ENCODE measurements around the gene SLC22A4.

The SLC22A4 gene

DNA sequence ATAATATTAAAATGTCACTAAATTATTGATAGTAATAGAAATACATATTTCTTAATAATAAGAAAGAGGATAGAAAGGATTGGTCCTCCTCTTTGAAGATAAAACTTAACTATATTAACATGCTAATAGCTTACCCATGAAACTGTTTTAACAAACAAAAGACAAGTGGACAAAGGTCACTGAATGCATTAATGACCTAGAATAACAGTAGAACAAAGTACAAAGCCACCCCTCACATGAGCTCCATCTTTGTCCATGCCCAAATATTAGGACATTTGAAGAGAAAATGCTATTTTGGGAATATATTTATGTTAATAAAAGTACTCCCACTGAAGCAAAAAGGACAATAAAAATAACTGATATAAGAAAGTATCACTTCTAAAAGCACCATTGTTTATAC lies 41.2 kb downstream of the SLC22A4 start:
- TF ChIP-seq, protein P1, sequence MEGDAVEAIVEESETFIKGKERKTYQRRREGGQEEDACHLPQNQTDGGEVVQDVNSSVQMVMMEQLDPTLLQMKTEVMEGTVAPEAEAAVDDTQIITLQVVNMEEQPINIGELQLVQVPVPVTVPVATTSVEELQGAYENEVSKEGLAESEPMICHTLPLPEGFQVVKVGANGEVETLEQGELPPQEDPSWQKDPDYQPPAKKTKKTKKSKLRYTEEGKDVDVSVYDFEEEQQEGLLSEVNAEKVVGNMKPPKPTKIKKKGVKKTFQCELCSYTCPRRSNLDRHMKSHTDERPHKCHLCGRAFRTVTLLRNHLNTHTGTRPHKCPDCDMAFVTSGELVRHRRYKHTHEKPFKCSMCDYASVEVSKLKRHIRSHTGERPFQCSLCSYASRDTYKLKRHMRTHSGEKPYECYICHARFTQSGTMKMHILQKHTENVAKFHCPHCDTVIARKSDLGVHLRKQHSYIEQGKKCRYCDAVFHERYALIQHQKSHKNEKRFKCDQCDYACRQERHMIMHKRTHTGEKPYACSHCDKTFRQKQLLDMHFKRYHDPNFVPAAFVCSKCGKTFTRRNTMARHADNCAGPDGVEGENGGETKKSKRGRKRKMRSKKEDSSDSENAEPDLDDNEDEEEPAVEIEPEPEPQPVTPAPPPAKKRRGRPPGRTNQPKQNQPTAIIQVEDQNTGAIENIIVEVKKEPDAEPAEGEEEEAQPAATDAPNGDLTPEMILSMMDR (conservative IDR thresholded peaks at IDR 0.05; ENCODE audit: low read length) = no peak
- DNase-seq (ENCODE audit: low read depth) = no peak
- no peak overlapping the region for H3K4me3 ChIP-seq (ENCODE audit: low read length)

DNA sequence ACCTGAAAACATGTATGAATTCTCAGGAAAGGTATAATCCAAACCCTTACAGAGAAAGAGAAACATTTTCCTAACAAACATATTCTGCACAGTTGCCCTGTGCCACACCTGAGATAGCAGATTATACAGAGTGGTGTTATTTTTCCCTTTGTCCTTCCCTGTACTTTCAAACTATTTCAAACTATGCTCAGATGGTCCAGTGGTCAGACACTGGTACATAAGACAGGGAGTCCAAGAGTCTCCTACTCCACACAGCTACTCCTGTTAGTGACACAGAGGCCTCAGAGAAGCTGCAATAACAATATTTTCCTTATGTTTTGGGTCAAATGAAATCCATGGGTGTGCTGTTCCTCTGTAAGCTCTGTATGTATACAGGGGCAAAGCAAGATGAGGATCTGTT lies 45.3 kb downstream of the SLC22A4 start:
- TF ChIP-seq, protein P1 (conservative IDR thresholded peaks at IDR 0.05; ENCODE audit: low read length) = no peak
- H3K4me3 ChIP-seq (ENCODE audit: low read length) = no peak overlapping the region
- DNase-seq (ENCODE audit: low read depth) = no peak

DNA sequence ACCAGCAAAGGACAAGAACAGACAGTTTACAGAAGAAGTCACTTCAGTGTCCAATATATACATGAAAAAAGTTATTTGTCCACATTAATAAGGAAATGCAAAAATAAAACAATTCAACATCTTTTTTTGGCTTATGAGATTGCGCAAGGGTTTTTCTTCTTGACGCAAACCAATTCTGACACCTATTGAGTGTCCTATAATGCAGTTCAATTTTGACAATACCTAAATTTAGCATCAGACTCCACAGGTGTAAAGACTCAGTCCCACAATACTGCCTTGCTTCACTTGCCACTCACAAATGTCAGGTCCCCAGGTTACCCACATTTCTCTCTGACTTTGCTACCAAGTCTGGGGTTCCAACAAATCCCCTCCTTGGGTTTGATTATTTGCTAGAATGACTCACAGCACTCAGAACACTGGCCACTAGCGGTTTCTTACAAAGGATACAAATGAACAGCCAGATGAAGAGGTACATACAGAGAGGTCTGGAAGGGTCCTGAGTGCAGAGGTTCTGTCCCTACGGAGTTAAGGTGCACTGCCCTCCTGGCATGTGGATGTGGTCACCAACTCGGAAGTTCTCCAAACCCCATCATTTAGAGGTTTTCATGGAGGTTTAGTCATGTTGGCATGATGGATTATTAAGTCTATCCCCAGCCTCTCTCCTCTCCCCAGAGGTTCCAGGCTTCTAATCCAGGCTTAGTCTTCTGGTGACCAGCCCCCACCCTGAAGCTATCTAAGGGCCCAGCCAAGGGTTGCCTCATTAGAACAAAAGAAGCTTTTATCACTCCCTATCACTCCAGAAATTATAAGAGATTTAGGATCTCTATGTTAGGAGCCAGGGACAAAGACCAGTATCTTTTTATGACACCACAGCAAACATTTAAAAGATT lies 48.3 kb downstream of the SLC22A4 start:
- H3K4me3 ChIP-seq (ENCODE audit: low read length) = no peak overlapping the region
- TF ChIP-seq, protein P1 (conservative IDR thresholded peaks at IDR 0.05; ENCODE audit: low read length) = no peak
- DNase-seq (ENCODE audit: low read depth) = no peak

DNA sequence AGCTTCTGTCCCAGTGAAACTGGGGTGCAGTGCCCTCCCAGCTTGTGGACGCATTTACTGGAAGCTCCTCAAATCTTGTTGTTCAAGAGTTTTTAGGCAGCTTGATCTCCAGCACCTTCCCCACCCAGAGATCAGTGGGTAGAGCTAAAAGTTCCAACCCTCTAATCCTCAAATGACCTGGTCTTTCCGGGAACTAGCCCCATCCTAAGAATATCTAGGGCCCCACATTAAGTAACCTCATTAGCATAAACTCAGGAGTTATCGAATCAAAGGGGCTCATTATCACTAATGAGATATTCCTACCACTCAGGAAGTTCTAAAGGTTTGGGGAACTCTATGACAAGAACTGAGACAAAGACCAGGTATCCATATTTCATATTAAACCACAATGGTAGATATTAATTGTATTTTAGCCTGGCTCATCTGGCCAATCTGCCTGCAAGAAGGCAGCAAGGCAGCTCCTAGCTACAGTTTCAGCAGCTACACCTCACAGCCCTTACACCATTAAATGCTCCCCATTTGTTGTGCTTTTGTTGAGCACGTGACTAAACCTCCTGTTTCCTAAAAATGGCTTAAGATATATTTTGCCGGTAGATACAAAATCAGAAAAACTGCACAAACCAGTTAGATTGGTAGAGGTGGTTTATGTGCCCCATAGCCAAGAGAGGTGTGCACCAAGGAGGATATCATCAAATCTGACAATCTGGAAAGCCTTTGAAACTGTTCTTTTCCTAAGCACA lies 50.8 kb downstream of the SLC22A4 start:
- TF ChIP-seq, protein P1 (conservative IDR thresholded peaks at IDR 0.05; ENCODE audit: low read length) = no peak

DNA sequence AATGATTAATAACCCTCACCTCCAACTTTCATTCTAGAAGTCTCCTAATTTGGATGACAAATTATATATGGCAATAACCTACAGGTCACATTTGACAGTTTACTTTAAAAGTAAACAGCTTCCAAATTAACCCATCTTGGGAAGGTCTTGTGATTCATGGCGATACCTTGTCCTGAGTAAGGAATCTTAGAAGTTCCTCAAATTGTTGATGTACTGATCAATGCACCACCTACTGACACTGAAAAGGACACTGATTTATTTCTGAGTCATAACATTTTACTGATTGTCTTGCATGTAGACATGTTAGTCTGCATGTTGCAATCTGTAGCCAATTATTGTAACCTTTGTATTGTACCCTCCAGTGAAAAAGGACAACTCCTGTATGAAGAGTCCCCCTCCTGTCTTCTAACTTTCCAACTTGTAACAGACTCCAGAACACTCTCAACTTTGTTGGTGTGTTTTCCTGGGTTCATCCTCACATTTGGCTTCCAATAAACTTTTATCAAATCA lies 59.3 kb downstream of the SLC22A4 start:
- H3K4me3 ChIP-seq (ENCODE audit: low read length) = no peak overlapping the region
- DNase-seq (ENCODE audit: low read depth) = no peak
- TF ChIP-seq, protein P1 (conservative IDR thresholded peaks at IDR 0.05; ENCODE audit: low read length) = no peak

More for the DNA sequence above, 50.8 kb downstream of the SLC22A4 start:
- no peak overlapping the region for H3K4me3 ChIP-seq (ENCODE audit: low read length)
- no peak for DNase-seq (ENCODE audit: low read depth)

DNA sequence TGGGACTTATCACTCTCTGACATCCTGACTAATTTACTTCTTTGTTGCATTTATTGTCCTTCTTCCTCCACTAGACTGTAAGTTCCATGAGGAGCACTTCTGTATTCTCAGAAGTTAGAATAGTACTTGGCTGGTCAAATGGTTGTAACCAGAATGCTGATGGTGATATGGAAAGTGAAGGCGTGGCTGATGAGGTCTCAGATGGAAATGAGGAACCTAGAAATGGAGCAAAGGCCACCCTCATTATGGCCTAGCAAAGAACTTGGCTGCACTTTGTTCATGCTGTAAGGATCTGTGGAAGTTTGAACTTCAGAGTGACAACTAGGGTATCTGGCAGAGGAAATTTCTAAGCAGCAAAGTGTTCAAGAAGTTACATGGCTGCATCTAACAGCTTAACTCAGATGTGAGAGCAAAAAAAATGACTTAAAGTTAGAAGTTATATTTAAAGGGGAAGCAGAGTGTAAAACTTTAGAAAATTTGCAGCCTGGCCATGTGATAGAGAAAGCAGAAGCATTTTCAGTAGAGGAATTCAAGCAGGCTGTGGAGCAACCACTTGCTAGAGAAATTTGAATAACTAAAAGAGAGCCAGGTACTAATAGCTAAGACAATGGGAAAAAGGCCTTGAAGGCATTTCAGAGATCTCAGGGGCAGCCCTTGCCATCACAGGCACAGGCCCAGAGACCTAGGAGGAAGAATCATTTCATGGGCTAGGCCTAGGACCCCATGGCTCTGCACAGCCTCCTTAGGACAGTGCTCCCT lies 60.4 kb downstream of the SLC22A4 start:
- TF ChIP-seq, protein P1 (conservative IDR thresholded peaks at IDR 0.05; ENCODE audit: low read length) = no peak
- DNase-seq (ENCODE audit: low read depth) = no peak
- H3K4me3 ChIP-seq (ENCODE audit: low read length) = no peak overlapping the region
